HepG2 (cell line): ENCODE results near the gene DENND10. TPM values are rescaled to one million over a fixed set of nuclear protein-coding genes. Genes with fewer than 3 reads are reported as not detected.

Experiments
- EEA1 ChIP-seq: sonication (generic); formaldehyde crosslinking; IDR thresholded peaks from 2 replicates; pipeline ENCODE4 v1.5.1; 2020; ENCODE audit warnings: mild to moderate bottlenecking, missing genetic modification reagents, borderline replicate concordance
- KLF12 ChIP-seq: sonication (generic); formaldehyde crosslinking; IDR thresholded peaks from 2 replicates; pipeline ENCODE4 v1.4.0; 2020; ENCODE audit warnings: missing genetic modification reagents, borderline replicate concordance
- PATZ1 ChIP-seq: sonication (generic); formaldehyde crosslinking; IDR thresholded peaks from 2 replicates; pipeline ENCODE4 v1.4.0; 2020; ENCODE audit warnings: missing genetic modification reagents
- ZBTB33 ChIP-seq: sonication (generic); formaldehyde crosslinking; IDR thresholded peaks from 2 replicates; pipeline ENCODE4 v1.4.0; 2020; ENCODE audit warnings: missing genetic modification reagents
- ZKSCAN1 ChIP-seq: fragments of 150-350 bp; IDR thresholded peaks from 2 replicates; pipeline ENCODE4 v1.6.1; 2014; ENCODE audit warnings: low read length
- ZNF362 ChIP-seq: sonication (generic); formaldehyde crosslinking; IDR thresholded peaks from 2 replicates; pipeline ENCODE4 v1.4.0; 2020; ENCODE audit warnings: missing genetic modification reagents, mild to moderate bottlenecking, borderline replicate concordance
- ZNF639 ChIP-seq: conservative IDR thresholded peaks from 2 replicates; pipeline ENCODE4 v1.6.1; 2018; ENCODE audit warnings: missing genetic modification reagents
- polyA plus RNA-seq, 8 experiments: library from polyadenylated mRNA; depleted of rRNA in 3 of 8; stranded (reverse) in 7 of 8; unstranded in 1 of 8; fragments of >200 nt; fragmentation: Illumina TruSeq in 4 of 8; extraction: Trizol in 4 of 8; gene quantifications; 2 replicates each; pipeline versions ENCODE4 v1.2.1 to v1.2.3, GENCODE V29; 2011 to 2016; ENCODE audit warnings: low read depth in 4 of 8, missing spikeins in 1 of 8, mixed read lengths in 1 of 8; ENCODE audit not compliant: insufficient read depth in 1 of 8
- total RNA-seq, 5 experiments: library from RNA; depleted of rRNA; stranded (reverse); fragments of >200 nt; fragmentation: Illumina TruSeq; extraction: Trizol; gene quantifications; 2 replicates each; pipeline ENCODE4 v1.2.3, GENCODE V29; 2016; ENCODE audit warnings: low read depth in 1 of 5

DENND10 gene
- total and polyA plus RNA-seq, 2 of the 13 experiments (the other 11 are each of a cell fraction or from before 2014, with no cell fraction given), result 43.7 to 78.8 TPM

- TF ChIP-seq ZBTB33 (CRISPR knock-in tag), result no peak
- TF ChIP-seq EEA1 (CRISPR knock-in tag), result no peak
- no peak for TF ChIP-seq ZNF362
- peak; percentile 40; the same call in 1 of the 2 replicates for TF ChIP-seq PATZ1
- TF ChIP-seq ZKSCAN1, result no peak
- no peak for TF ChIP-seq ZNF639 (CRISPR knock-in tag)
- 0 out of 2 replicates have a peak, but pooled peaks have one; percentile 31 for TF ChIP-seq KLF12 (CRISPR knock-in tag)
Measured at GRCh38 chr10:119104654-119105015, 722 bp downstream of the DENND10 start (continued).
